ENCODE results near the gene IDH3A.

IDH3A gene

DNA sequence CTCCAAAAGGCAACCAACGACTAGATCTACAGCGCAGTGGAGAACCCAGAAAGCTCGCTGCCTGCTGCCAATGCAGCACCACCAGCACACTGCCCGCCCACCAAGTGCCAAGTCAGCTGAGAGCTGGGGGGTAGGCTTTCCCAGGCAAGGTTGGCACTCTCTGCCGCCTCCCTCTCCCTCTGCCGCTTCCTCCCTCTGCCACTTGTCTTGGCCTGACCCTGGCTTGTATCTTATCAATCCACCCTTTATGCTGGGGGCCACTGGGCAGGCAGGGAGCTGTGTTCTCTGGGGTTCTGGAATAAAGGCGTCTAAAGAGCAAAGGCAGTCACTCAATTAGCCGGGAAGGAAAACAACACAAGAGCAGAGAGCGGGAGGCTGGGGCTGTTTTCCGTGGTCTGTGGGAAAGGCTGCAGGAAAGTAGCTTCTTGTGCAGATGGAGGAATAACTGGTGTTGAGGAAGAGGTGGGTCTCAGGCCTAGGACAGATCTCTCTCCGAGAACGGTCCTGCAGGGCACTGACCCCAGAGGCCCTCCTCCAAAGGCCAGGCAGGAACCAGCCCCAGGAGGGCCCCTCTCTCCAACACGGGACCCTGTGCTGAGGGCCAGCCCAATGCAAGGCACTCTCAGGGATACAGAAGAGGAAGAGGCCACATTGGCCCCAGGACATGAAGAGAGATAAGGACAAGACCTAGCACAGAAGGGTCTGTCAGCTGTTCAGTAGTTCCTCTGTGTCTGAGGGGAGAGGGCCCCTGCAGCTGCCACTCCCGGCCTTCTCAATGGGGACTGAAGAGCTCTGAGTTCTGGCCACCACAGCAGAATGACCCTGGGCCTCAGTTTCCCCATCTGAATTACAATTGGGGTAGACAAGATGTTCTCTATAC is 54.4 kb downstream of the IDH3A start:
- no peak for DNase-seq (ENCODE audit: low read depth)

DNA sequence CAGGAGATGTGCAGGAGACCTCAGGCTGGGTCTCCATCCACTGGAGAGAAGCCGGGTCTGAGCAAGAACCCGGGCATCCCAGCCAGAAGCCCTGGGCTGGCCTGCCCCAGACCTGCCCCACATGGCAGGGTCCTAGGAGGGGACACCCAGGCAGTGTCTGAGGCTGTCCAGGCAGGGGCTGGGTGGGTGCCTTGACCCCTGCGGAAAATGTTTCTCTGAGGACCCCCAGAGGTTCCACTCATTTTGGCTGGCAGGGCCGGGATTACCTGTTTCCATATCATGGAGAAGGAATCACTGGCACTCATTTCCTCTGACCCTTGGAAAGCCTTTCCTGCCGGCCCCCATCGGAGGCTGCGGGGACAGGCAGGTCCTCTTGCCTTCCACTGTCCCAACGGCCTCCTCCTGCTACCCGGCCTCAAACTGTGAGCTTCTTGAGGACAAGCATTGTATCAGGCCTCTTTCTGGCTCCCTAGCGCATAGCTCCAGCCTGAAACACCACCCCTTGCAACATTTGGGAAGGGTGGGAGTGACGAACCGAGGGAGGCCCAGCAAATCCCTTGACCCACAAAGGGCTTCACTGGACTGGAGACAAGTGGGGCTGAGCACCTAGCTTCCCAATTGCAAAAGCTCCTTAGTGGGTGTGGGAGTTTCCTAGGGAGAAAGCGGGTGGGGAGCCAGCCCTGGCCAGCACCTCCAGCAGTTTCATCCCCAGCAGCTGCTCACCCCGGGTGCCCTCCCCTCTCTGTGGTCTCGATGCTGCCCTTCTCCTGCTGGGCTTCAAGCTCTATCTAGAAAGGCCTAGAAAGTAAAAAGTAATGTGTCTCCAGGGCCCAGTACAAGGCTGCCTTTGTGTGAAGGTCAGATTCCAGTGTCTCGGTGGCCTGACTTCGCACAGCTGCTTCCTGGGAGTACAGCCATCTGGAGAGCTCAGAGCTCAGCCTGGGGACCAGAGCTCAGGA is 55.5 kb downstream of the IDH3A start:
- DNase-seq (ENCODE audit: low read depth), result no peak

DNA sequence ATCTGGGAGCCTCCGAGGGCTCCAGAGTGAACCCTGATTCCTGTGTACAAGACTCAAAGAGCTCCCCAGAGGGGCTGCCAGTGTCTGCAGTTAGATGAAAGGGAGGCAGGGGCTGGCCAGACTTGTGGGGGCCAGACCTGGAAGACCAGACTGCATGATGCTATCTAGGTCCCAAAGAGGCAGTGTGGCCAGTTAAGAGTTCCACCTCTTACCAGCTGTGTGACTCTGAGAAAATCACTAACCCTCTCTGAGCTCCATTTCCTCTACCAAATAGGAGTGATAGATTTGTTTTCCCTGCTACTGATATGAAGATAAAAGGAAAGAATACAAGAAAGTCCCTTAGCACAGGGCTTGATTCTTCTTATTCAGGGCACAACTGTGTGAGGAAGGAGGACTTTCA is 56.2 kb downstream of the IDH3A start:
- DNase-seq (ENCODE audit: low read depth), result no peak

DNA sequence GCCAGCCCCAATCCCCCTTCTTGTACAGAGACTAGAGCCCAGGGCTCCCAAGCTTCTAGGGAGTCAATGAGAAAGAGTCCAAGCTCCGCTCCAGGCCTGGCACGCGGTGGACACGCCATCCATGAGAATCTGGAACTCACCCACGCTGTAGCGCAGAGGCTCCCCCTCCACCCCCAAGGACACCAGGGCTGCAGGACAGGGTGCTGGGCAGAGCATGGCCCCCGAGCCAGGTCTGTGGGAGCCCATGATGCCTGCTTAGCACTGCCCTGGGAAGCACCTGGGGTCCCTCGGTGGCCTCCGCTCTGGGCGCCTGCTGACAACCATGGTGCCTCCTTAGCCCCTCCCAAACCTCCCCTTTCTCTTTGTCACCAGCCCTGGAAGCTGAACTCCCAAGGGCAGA is 56.7 kb downstream of the IDH3A start:
- DNase-seq (ENCODE audit: low read depth), result no peak

DNA sequence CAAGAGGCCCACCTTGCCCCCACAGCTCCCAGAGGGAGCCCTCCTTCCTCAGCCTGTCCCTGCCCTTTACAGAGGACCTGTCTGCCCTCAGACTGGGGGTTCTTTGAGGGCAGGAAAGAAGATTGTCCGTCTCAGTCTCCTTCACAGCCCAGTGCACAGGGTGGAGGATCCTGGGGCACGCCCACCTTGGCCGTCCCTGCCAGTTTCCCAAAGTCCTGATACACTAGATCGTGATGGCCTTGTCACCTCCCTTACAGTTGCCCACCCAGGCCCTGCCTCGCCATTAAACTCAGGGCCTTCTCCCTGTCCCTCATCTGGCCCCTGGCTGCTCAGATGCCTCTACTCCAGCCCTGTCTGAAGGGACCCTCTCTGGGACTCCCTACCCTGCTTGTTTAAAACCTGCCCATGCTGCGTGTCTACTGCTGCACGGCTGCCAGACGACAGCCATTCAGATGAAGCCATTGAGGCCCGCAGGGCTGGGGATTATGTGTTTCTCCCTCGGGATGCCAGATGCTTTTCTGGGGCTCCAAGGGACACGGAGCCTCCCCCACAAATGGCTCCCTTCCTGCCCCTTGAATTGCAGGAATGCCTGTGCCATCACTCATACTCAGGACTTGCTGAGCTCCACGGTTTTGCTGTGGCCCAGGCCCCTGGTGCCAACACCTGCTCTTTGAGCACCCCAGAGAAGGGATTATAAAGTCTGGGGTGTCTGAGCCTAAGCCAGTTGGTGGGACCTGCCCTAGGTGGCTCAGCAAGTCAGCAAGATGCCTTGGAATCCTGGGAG is 57.4 kb downstream of the IDH3A start:
- no peak for DNase-seq (ENCODE audit: low read depth)

DNA sequence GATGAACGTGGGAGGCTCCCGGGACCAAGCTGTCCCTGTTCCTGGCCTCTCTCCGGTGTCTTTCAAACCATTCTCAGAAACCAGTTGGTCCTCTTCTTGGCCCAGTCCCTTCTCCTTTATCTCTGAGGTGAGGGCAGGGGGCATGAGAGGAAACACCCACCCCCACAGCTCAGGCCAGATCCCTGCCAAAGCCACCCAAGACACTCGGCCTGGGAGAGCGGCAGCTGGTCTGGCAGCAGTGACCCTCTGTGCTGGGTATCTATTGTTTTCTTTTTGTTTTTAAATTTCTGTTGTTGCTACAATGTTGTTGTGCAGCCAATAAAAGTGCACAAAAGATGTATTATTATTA is 57.9 kb downstream of the IDH3A start:
- no peak for DNase-seq (ENCODE audit: low read depth)

DNA sequence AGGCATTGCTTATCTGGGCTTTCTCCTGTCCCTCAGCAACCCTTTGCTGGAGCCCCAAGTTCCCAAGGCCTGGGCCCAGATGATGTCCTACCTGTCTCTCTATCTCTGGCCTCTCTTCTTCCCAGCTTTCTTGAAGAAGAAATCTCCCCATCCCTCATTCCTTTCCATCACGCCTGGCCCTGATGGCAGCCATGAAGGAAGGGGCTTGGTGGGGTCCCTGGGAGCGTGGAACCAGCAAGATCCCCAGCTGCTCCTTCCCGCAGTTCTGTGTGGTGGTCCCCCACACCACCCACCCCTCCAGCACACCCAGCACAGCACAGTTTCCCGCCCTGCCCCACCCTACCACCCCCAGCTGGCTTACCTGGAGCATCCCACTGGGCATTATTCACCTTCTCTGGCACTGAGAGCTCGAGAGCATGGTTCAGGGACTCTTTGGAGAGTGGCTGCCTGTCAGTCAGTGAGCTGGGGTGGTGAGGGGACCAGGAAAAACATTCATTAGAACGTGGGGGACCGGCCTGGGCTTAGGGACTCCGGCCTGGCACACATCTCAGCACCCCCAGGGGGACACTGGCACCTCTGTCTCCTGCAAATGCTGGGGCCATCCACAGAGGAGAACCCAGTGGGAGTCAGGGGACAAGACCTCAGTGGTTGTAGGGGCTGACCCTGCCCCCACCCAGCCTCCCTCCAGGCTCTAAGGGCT is 58.6 kb downstream of the IDH3A start:
- no peak for DNase-seq (ENCODE audit: low read depth)

DNA sequence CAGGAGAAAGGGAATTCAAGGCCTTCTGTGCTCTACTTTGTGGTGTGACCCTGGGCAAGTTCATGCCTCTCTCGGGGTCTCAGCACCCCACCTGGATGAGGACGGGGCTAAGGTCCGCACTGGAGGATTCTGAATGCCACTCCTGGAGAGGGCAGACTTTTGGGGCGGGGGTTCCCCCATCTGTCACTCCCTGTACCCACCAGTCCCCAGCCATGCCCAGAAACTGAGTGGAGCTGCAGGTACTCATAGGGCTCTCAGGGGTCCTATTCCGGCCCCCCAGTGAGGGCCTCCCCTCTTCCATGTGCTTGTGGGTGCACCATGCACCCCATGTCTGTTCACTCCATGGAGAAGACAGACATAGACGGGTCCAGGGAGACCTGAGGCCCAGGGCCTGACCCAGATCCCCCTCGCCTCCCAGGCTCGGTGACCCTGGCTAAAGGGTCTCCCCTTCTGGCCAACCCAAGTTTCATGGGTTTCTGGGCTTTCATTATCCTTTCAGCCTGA is 59.2 kb downstream of the IDH3A start:
- DNase-seq (ENCODE audit: low read depth), result no peak

DNA sequence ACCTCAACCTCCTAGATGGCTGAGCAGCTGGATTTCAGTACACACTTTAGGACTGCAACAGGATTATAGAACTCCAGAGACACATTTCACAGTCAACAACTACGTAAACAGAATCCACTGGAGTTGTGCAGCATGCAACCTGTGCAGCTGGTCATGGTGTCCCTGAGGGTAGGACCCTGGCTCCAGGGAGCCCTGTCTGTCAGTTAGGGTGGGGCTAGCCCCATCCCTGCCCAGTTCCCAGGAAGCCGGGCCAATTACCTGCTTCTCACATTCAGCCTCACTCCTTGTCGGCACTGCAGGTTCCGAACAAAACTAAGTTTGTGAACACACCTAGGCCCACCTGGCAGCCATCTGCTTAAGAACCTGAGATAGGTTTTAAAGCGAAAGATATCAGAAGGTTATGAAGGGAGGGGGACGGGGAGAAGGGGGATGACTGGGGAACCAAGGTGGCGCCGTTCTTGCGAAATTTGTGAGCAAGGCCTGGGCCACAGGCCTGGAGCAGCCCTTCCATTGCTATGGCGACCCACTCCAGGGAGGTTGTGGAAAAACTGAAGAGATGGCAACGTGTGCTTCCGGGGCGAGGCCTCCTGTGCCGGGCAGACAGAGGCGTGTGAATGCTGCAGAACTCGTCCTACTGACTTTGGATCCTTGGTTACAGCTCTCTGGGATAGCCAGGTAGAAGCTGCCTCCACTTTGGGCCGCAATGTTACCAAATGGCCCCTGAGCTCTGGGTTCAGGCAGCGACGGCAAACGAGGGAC is 59.9 kb downstream of the IDH3A start:
- DNase-seq (ENCODE audit: low read depth), result no peak

DNA sequence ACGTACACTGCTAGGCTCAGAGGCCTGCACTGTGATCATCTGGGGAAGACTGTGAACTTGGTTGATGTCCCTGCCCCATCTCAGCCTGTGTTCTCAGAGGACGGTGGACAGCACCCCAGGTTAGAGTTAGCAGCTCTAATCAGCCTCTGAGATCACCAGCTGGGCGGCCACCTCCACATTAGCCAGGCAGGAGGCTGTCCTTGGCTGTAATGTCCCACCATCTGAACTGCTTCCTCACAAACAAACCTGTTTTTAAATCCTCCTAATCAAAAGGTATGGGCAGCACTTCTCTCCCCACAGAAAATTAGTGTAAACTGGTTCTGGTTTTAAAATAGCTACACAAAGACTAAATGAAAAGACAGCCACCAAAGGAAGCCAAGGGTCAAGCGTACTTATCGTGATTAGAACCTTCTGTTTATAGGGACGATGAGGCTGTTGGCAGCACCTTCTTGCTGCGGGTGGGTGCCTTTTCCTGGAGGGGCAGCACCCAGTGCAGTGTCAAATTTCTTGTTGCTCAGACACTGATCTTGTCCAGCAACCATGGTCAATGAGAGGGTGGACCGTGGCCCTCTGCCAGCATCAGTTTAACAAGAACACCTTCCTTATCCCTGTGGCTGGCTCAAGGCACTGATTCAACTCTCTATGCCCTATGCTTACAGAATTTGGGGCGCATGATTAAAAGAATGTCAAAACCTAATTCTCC is 60.6 kb downstream of the IDH3A start:
- no peak for DNase-seq (ENCODE audit: low read depth)

DNA sequence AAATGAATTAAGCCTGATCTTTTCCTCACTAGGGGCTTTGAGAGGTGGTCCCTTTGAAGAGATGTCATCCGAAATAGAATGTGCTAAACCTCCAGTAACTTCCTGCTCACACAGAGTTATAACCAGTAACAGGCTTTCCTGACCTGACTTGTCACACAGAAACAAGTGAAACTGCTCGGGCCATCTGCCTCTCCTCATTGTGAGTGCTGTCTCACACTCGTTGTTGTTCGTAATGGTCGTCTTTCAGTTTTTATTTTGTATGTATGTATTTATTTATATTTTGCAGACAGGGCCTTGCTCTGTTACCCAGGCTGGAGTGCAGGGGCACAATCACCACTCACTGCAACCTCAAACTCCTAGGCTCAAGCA is 61.2 kb downstream of the IDH3A start:
- no peak for DNase-seq (ENCODE audit: low read depth)

DNA sequence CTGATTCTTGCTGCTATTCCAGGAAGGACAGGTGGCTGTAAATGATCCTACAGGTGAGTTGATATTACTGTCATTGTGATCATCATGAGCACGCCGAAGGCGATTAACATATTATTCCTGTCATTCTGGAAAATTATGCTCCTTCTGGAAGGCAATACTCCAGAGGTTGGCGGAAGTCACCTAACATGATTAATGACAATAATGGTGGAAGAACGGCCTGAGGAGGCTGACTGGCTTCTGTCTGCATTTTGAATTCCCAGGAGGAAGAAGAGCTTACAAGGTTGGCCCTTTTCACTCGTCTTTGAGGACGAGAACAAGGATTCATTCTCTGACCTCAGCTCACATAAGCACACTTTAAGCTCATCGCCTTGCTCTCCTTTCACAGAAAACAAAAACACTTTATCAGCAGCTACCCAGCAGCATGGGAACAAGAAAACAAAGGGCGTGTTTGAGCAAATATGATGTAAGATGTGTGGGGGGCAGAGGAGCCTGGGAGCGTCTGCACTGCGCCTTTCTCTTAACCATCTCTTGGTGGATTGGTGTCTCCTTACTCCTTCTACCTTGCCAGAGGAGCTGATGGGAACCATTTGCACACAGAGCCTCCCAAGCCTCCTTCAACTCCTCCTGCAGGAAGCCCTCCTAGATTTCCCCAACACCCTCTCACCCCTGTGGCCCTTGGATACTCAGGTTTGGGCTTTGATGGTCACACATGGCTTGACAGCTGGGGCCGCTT is 62.2 kb downstream of the IDH3A start:
- no peak for DNase-seq (ENCODE audit: low read depth)

DNA sequence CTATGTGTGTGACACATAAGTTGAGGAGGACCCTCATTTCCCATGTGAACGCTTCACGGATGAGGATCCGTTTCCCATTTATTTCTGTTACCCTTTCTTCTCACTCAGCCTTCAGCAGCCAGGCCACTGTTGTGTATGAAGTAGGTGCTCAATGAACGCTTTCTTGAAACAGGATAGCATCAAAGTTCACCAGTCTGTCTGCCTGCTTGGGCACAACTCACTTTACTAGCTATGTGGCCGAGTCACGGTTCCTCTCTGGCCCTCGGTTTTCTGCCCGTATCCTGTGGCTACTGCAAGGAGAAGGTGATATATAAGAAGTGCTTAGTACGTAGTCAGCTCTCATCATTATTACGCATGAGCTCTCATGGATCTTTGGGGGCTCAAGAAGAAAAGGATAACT is 62.8 kb downstream of the IDH3A start:
- DNase-seq (ENCODE audit: low read depth), result no peak

DNA sequence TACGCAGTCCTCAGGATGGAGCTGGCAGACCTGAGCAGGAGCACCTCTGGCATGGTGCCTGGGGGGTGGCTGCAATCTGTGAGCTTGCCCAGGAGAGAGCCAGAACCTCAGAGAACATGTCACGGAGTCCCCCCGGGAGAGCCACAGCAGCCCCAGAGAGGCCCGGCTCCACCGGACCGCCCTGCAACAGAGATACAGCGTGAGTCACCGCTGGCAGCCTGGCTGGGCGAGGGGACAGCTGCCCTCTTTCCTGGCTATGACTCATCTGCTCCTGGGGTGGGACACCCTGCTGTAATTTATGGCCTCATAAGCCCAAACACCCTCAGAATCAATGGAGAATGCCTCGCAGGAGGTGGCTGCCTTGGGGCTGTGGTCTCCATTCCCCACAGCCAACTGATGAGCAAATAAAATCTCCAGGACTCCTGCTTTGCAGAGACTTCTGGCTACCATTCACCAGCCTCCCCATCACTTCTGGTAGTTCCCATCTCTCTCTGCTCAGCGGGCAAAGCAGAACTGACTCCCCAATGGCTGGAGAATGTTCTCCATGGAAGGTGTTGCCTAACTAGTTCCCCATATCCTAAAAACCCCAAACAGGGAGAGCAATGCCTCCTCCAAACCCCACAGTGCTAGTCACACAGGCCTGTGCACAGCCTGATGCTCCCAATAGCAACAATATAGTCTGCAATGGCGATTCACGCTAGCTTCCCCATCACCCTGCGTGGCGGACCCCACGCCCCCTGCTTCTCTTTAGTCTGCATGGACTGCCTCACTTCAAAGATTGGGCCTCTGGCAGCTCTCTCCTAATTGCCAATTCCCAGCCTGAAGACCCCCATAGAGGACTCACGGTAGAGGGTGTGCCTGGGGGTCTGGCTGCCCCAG is 63.6 kb downstream of the IDH3A start:
- no peak for DNase-seq (ENCODE audit: low read depth)

DNA sequence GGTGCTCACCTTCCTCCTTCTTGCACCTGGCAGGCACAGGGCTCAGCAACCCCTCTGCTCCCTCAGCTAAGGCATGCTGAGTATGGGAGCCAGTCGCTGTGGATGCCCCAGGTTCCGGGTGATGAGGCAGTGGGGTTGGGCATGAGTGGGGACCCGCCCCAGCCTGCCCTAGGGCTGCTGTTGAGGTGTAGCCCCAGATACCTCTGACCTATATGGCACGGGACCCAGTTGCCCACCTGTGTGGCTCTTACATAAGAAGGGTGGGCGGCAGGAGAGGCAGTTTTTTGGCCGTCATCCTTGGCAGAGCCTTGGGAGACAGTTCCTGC is 64.2 kb downstream of the IDH3A start:
- DNase-seq (ENCODE audit: low read depth), result no peak

DNA sequence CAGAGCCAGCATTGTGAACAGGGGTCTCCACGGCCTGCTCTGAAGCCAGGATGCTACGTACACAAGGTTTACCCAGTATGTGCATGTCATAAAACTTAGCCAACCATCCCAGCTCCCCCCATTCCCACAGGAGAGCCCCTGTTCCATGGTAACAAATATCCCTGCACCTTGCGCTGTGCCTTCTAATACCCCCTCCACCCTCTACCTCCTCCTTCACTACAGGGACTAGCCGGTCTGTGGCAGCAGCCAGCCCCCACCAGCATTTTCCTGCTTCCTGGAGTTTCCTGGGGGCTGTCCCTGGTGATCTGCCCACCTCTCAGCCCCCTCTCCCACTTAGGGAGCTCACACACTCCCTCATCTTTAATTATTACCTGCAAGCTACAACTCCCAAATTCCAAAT is 64.8 kb downstream of the IDH3A start:
- DNase-seq (ENCODE audit: low read depth), result no peak

DNA sequence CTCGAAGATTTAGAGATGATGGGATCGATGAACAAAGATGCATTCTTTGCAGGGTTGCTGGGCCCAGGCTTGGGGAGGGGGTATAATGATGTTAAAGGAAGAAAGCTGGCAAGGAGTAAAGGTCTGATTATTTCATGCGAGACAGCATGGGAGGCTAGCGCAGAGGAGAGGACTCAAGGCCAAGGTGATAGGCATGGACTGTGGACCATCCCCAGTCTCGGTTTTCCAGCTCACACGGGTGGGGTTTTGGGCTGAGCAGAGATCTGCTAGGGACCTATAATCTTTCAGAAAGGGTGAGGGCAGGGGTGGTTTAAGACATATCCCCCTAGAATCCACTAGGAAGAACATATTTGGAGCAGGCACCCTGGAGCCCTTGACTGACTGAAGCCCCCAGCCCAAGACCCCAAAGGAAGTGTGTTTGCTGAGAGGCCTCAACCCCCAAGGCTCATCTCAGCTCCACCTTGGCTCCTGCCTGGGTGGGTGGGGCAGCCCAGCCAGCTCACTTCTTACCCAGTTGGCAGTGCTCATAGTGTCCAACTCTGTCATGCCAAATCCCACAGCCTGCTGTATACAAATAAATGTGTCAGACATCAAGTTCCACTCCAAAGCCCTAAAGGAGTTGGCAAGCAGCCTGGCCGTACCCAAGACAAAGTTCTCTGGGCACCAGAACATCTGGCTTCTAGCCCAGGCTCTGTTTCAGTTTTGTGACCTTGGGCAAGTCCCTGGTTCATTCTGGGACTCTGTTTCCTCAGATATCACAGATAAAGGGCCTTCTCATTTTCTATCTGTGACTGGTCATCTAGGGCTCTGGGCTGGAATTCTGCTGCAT is 67.3 kb downstream of the IDH3A start:
- no peak for DNase-seq (ENCODE audit: low read depth)

DNA sequence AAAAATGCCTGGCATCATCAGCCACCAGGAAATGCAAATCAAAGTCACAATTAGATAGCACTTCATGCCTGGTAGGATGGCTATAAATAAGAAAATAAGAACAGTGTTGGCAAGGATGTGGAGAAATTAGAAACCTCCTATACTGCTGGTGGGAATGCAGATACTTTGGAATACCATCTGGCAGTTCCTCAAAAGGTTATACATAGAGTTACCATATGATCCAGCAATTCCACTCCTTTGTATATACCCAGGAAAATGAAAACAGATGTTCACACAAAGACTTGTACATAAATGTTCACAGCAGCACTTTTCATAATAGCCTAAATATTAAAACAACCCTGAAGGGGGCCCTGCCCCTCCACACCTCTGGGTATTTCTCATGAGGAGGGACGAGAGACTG is 71.6 kb downstream of the IDH3A start:
- DNase-seq (ENCODE audit: low read depth), result no peak
